Stromal cell of bone marrow (primary cell): Measurements from ENCODE around the gene TP53.
A peak's percentile ranks its signal among the peaks of the same experiment; 100 is the strongest.

Source experiments
- DNase-seq: peaks from one replicate; pipeline ENCODE4 v3.0.0-alpha.2; 2012; ENCODE audit warnings: low read depth

TP53 gene

GRCh38 chr17:7687072-7687907, at the start of gene TP53:
TP53 (minus strand) TSS chr17:7687490; CDS start chr17:7676594, 10,896 bp downstream.
- peak; percentile 86 for DNase-seq

- DNase-seq, result no peak
These were observed 45.8 kb upstream of the TP53 start for GRCh38 chr17:7732981-7733539.

GRCh38 chr17:7729816-7730215, 42.5 kb upstream of the TP53 start:
- DNase-seq, result no peak

- no peak for DNase-seq
These were observed 40.6 kb upstream of the TP53 start for GRCh38 chr17:7727886-7728285.

DNA sequence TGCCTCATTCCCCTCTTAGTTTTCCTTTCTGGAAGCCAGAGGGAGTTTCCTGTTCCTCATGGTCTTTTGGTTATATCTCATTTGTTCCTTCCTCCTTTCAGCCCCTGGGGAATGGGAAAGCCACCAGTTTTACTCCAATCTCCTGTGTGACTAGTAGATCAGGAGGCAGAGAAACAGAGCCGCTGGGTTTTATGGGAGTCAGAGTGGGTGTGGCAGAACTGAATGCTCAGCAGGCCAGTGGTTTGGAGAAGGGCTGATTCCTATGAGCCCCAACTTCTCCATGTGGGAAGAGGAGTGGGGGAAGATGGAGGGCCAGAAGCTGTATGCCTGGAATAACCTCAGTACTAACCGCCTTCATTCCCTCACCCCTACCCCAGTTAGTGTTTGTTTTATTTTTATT, 34.3 kb upstream of the TP53 start:
- DNase-seq, result no peak

DNA sequence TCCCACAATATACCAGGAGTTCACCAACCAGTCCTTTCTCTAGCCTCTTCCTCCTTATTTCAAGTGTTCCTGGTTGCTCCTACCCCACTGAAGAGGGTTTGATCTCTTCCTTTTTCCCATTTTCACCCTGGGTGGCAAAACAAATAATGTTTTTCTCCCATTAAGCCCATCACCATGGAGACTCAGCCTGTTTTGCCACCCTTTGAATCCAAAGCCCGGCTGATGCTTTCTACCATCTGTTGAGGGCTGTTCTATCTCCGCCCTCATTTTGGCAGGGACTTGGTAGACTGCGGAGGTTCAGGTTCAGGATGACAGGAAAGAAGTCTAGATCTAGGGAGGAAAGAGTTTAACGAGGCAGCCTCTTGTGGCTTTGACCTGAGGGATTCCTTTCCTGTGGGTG, 32.8 kb upstream of the TP53 start:
- DNase-seq, result no peak

- DNase-seq, result no peak
These were observed 32.4 kb upstream of the TP53 start for GRCh38 chr17:7719661-7720060.

GRCh38 chr17:7717756-7718350, 30.6 kb upstream of the TP53 start:
- DNase-seq, result peak; percentile 22

DNA sequence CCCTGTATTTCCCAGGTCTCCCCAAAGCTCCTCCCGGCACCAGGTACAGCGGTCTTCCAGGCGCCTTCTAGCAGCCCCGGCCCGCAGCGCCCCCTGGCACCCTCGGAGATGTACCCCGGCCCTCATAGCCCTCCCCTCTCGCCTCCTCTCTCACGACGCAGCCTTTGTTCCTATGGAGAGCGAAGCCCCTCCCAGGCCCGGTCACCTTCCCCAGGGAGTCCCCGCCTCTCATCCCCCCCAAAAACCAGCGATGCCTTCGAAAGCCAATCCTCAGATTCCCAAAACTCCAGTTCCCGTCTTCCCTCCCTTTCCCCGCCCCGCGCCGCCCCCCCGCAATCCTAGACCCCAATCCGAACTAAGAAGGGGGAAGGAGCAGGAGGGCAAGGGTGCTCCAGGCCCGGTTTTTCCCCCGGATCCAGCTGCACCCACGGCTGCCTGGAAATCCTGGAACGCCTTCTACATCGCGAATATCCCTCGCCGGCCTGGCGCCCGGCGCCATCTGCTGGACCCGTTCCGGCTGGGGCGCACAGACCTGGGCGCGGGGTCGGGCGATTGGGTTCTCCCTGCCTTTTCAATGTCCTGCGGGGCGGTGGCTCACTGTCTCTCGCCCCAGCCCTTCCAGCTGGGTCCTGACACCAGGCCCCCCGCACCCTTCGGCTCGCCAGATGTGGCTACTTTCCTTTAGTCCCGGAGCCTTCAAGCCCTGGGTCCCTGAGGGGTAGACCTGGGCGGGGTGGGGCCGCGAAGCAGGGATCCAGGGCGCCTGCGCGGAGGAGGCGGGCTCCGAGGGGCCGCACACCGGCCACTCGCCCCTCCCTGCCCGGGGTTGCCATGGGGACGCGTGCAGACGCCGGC, 29.8 kb upstream of the TP53 start, which contains the start of gene DNAH2:
Gene DNAH2 (plus strand): TSS at position 844 of the 855 bp plus-strand sequence. CDS start 1,991 bp downstream, outside the sequence.
- DNase-seq, result peak; percentile 78

DNA sequence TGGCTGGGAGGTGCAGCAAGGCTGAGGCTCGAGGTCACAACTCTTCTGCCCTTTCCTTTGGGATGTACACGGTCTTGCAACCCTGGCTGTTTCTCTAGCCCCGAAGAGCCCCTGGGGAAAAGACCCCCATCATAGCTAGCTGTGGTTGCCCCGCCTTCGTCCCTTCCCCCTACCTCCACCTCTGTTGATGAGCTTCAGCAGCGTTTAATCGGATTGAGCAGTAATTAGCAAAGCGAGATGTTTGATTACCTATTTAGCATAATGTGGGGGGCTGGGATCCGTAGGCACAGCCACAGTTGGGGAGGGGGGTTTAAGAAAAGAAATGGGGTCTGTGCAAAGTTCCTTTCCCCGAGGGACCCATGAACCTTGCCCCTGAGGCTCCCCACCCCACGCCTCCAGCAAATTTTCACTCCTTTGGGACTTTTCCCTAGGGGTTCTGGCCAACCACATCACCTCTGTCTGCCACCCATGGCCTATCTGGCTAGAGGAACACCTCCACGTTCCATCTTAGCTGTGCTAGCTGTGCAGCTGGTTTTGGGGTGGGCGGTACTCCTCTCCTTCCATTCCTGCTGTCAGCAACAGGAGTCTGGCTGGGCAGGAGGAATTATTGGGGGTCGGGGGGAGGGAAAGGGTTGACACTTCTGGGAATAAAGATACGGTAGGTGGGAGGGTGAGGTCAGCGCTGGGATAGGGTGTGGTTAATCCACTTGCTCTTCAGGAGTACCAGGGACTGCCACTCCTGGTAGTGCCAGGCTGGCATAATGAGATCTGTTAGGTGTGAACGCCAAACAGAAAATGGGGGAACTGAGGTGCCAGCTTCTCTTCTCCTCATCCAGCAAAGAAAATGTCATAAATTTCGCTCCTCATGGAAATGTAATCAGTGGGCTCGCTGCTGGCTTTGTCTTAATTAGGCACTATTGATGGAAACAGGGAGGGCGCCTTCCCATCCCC, 28.9 kb upstream of the TP53 start:
- no peak for DNase-seq

DNA sequence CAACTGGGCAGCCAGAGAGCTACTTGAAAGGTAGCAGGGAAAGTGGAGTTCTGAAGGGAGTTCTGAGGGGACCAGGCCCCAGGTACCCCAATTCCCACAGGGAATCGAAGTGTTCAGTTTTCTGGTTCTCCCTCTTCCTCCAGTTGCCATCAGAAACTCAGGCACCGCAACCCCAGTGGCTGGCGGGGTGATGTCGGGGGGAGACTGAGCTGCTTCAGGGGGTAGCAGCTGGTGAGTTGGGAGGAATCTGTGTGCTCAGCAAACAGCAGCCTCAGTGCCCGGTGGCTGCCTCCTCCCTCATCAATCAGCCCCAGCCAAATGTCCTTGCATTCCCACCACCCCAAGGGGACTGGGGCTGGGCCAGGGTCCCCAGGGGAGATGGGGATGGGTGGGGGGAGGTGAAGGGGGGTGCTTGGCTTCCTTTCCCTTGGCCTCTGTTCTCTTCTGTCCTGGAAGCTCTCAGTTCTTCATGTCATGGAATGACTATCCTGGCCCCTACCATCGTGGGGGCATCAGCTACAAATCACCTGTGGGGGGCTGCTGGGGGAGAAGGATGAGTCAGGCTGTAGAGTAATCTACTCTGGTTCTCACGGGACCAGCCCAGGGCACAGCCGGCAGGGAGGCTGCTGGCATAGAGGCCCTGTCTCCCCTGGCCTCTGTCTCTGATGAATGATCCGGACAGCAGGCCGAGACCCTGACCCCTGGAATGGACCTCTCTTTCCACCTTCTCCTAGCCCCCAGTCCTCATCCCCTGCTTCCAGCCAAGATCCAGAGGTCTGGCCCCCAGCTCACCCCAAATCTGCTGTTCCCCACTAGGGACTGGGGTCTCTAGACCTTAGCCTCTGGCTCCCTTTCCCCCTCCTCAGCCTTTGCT, 27.7 kb upstream of the TP53 start:
- DNase-seq, result no peak

GRCh38 chr17:7713782-7714181, 26.5 kb upstream of the TP53 start:
- DNase-seq, result no peak

DNA sequence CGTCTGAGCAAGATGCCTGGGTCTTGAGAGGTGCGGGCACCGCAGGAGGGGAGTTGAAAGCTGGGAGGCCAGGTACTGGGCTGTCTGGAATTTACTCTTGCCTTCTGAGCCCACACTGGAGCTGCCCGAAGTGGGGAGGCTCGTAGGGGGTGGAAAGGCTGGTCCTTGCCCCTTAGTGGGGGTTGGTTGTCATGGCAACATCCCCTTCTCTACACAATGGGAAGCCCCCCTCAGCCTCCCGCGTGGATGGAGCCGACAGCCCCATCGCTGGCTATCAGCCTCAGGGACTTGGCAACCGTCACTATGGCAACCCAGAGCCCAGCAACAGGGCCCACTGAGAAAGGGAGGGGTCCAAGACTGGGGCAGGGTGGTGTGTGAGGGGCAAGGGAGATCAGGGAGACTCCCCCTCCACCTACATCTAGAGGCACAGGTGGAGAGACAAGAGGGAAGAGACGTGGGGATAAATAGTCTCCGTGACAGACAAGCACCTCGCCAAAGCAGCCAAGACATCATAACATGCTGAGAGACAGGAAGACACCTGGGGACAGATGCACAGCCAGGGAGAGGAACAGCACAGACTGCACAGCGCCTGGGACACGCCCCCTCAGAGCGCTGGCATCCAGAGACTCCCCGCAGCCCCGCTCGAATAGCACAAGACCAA, 25.0 kb upstream of the TP53 start:
- DNase-seq, result no peak

GRCh38 chr17:7711051-7711755, 23.9 kb upstream of the TP53 start:
- DNase-seq, result no peak

DNA sequence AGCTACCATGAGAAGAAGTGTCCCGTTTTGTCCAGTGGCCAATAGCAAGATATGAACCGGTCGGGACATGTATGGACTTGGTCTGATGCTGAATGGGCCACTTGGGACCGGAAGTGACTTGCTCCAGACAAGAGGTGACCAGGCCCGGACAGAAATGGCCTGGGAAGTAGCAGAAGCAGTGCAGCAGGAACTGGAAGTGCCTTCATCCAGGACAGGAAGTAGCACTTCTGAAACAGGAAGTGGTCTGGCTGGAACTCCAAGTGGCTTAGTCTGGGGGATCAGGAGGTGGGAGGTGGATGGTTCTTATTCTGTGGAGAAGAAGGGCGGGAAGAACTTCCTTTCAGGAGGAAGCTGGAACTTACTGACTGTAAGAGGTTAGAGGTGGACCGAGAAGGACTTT, 23.0 kb upstream of the TP53 start:
- no peak for DNase-seq

DNA sequence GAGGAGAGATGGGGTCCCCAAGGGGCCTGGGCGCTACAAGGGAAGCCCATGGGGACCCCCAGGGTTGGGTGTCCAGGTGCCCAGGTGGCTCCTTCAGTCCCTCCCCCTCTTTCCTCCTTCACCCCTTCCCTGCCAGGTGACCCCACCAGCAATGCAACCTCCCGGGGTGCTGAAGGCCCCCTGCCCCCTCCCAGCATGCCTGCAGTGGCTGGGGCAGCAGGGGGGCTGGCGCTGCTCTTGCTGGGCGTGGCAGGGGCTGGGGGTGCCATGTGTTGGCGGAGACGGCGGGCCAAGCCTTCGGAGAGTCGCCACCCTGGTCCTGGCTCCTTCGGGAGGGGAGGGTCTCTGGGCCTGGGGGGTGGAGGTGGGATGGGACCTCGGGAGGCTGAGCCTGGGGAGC, 21.7 kb upstream of the TP53 start:
- no peak for DNase-seq

DNA sequence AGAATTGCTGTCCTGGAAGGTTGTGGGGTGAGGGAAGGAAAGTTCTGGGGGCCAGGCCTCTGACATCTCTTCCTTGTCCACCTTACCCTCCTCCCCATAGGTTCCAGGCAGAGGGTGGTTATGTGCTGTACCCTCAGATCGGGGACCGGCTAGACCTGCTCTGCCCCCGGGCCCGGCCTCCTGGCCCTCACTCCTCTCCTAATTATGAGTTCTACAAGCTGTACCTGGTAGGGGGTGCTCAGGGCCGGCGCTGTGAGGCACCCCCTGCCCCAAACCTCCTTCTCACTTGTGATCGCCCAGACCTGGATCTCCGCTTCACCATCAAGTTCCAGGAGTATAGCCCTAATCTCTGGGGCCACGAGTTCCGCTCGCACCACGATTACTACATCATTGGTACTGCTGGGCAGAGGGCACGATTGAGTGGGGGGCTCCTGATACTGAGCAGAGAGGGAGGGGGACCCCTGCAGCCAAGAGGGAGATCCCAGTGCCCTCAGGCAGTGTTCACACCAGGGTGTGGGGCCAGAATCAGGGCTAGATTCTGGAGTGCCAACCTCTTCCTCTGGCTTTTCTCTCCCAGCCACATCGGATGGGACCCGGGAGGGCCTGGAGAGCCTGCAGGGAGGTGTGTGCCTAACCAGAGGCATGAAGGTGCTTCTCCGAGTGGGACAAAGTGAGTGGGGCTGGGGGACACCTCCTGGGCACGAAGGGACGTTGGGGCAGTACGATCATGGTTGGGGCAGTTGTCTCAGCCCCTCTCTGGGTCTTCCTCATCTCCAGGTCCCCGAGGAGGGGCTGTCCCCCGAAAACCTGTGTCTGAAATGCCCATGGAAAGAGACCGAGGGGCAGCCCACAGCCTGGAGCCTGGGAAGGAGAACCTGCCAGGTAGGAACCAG, 20.8 kb upstream of the TP53 start:
- no peak for DNase-seq

DNA sequence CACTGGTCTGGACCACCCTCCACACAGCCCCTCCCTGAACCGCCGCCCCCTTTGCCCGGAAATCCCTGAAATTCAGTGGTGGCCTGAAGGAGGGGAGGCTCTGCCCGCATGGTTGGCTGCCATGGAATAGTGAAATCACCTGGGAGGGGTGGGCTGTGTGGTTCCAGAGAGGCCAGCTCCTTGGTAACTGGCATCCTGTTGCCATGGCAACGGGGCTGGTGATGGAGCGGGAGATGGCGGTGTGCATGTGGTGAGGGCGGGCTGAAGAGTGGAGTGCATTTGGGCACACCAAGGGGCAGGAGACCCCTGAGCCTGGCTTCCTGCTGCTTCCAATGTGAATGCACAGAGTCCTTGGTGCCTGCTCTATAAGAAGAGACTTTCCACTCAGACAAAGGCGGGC, 20.2 kb upstream of the TP53 start:
- no peak for DNase-seq
